HG03442 (cell line): Measurements from ENCODE around the gene FAM110D.

Experiments used
- ATAC-seq: cut with Tn5 transposase; IDR thresholded peaks from one replicate; pipeline ENCODE4 v1.9.1; 2021; ENCODE audit warnings: mild to moderate bottlenecking, moderate library complexity; ENCODE audit not compliant: unreplicated experiment

FAM110D gene

DNA sequence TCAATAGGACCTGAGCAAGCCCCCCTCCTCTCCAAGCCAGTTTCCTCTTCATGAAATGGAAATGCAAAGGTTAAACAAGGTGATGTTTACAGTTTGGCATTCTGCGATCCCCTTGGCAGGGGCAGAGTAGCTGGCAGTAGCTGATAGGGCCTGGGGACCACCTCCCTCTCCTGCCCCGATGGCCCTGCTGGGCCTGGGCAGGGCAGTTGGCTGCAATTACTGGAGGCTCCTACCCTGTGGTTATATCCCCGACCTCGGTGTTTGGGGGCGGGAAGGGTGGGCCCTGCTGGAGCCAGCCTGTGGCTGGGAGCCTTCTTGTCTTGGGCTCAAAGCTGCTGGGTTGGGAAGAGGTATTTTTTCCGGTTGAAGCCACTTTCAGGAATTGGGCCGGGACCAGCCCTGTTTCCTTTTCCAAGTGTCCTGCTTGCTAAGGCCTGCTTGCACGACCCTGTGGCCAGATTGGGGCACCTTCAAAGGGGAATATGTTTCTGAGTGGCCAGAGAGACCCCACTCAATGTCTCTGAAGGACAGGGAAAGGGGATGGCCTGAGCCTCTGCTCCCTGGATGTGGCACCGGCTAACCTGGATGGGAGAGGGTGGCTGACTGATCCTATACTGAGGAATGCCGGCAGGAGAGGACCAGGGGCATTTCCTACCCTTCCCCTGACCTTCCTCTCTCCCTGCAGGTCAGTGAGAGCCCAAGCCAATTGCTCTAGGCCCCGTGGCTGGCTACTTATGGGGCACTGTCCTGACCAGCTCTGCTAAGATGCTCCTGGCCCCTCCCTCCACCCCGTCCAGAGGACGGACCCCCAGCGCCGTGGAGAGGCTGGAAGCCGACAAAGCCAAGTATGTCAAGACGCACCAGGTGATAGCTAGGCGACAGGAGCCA, 1.9 kb downstream of the FAM110D start:
- no peak for ATAC-seq

DNA sequence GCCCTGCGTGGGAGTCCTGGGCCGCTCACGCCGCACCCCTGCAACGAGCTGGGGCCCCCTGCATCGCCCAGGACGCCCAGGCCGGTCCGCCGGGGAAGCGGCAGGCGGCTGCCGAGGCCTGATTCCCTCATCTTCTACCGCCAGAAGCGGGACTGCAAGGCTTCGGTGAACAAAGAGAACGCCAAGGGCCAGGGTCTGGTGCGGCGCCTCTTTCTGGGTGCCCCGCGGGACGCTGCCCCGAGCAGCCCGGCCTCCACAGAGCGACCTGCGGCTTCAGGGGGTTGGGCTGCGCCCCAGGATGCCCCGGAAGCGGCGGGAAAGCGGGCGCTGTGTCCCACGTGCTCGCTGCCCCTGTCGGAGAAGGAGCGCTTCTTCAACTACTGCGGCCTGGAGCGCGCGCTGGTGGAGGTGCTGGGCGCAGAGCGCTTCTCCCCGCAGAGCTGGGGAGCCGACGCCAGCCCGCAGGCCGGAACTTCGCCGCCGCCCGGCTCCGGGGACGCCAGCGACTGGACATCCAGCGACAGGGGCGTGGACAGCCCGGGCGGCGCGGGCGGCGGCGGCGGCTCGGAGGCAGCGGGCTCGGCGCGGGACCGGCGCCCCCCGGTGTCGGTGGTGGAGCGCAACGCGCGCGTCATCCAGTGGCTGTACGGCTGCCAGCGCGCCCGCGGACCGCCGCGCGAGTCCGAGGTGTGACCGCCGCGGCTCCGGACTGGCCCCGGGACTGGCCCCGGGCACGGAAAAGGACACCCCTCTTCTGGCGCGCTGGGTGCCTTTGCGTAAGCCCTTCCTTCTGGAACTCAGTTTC, 2.7 kb downstream of the FAM110D start:
- ATAC-seq = no peak

DNA sequence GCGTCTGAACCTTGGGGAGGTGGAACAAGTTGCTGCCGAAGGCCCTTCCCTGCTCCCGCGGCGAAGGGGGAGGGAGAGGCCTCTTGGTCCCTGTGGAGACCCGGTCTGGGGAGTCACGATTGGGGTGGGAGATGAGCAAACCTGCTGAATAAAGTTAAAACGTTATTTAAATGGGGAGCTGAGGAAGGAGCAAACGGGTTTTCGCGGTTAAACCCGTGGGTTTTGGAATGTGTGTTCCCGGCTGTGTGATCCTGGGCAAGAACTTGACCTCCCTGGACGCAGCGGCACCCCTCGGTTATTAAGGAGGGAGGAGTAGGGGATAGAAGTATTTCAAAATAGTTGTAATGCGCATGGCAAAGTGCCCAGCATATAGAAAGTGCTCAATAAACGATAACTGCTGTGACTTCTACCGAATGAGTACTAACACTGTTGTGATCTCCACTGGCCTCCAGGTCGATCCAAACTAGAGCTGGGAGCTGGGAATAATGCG, 3.4 kb downstream of the FAM110D start:
- no peak for ATAC-seq

DNA sequence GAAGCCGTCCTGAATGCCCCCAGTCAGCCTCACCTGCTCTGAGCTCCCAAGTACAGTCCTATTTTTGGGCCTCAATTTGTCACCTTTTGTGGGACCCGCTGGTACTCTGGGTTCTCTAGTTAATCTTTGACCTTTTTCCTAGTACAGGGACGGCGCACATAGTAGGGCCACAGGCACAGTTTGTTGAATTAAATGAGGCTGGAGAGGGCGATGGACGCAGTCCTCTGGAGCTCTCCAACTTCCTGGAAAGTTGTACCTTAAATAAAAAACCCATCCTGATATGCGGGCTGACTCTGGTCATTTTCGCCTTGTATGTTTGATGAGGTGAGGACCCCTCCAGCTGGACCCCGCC, 4.8 kb downstream of the FAM110D start:
- no peak for ATAC-seq

DNA sequence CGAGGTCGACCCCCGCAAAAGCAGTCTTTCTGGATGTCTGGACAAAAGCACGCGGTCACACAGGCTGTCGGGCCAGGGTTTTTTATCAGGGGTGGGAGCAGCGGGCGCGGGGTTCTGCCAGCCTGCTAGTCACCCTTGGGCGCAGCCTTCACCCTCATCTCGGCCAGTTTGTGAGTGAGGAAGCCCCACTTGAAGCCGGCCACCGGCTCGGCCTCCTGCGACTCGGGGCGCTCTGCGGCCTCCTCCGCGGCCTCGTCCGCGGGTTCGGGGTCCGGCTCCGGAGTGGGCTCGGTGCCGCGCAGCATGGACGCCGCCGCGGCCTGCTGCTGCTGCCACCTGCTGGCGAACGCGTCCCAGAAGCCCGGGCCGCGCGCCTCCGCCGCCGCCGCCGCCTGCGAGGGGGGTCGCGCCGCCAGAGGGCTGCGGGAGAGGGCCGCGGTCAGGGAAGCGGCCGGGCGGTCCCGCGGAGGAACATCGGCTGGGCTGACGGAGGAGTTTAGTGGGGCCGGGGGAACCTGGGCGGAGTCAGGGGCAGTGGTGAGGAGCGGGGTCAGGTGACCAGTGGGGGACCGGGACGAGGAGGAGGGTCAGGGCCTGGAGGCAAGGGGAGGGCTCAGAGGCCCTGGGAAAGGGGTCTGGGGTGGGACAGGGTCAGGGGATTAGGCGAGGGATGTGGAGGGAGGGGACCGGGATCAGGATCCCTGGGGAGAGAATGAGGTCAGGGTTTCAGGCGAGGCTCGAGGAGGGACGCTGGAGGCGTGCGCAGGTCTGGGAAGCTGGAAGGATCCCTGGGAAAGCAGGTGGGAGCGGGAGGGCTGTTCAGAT, 5.4 kb downstream of the FAM110D start:
- no peak for ATAC-seq

DNA sequence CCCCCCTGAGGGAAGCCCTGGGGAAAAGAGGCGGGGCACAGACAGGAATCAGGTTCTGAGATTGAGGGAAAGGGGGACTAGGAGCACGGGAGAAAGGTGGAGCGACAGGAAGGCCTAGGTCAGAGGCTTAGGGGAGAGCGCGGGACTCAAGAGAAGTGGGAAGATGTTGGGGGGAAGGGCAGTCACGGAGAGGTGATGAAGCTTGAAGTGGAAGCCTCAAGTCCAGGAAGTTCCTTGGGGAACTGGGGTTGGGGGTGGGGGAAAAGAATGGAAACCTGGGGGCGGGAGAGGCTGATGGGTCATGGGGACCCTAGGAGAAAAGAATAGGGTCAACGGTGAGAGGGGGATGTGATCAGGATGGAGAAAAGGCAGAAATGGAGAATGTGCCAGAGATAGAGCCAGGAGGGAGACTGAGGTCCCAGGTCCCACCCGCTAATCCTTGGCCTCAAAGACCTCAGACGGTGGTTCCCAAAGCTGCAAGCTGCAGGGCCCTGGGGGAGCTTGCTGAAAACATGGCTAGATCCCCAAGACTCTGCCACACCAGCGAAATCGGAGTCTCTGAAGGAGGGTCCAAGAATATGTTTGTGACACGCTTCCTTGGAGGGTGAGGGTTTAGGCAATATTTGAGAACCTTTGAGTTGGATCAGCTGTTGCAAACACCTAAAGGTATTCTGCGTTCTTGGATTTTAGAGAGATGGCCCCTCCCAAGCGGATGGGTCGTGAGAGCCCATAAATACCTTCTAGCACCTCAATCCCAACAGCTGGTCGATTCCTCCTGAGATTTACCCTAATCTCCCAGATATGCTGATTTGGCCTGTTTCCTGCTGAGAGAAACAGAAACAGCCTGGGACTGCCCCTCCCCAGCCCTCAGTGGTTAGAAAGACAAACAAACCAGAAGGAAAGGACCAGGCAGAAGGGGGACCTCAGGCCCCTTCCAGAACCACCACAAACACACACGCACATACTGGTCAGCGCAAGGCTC, 6.3 kb downstream of the FAM110D start:
- no peak for ATAC-seq

DNA sequence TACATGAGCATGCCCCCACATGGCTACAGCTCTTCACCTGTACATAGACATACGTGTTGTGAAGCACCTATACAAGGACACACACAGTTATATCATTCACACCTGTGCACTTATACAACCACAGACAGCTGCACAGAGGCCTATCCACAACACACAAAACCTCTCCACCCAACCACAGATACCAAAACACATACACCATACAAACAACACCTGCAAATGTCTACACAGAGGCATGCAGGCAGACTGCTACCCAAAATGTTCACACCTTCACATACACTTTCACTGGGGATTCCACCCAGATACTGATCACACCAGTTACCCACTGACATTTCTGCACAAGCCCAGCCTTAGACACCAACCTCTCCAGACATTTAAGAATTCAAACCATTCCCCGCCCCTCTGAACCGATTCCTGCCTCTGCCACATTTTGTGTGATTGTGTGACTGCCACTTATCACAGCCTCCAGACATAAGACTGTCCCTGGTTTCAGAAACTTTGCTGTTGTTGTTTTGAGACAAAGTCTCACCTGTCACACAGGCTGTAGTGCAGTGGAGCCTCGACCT, 7.9 kb downstream of the FAM110D start:
- ATAC-seq = no peak

DNA sequence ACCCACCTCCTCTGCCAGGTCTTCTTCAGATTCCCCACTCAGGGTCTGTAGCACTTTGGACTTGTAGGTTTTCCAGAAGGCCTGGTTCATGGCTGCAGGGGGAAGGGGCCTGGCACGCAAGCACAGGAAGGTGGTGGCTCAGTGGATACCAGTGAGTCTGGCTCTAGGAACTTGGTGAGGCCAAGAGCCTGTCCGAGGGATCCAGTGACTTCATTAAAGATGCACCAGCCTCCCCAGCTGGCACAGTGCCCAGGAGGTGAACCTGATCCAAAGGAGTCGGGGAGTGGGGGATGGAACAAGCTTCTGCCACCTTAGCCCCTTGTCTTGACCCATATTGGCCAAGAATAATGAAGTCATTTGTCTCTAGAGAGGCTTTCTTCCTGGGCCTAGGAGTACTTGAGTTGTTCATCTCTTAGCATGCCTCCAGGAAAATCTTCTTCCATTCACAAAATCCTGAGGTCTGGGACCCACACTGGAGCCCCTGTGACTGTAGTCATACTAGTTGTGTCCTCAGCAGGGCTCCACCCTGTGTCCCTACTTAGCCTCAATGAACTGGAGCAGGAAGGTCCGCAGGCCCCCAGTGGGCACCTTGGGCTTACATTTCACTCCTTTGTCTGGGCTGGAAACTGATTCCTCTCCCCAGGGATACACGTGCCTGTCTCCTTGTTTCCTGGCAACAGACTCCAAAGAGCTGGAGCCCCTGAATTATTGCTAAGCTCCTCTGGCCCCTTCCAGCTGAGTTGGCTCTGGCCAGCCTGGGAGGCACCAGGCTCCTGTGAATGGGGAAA, 9.7 kb downstream of the FAM110D start, which contains the start of gene C1orf232:
TSS of gene C1orf232 (minus strand) at position 554 of the 788 bp plus-strand sequence. CDS start at position 90, 464 bp downstream.
- no peak for ATAC-seq

DNA sequence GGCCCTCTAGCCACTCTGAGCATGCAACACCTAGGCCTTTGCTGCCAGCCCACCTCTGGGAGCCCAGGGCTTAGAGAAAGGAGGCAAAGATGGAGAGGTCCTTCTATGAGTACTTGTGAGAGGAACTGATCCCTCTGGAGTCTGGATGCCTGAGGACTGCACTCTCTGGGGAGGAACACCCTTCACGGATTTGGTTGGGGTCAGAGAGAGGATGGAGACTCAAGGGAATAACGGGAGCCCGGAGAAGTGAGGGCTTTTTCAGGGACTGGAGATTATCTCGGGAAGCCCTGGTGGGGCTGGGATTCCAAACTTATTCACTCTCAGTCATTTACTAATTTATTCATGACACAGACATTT, 10.3 kb downstream of the FAM110D start:
- ATAC-seq = no peak

DNA sequence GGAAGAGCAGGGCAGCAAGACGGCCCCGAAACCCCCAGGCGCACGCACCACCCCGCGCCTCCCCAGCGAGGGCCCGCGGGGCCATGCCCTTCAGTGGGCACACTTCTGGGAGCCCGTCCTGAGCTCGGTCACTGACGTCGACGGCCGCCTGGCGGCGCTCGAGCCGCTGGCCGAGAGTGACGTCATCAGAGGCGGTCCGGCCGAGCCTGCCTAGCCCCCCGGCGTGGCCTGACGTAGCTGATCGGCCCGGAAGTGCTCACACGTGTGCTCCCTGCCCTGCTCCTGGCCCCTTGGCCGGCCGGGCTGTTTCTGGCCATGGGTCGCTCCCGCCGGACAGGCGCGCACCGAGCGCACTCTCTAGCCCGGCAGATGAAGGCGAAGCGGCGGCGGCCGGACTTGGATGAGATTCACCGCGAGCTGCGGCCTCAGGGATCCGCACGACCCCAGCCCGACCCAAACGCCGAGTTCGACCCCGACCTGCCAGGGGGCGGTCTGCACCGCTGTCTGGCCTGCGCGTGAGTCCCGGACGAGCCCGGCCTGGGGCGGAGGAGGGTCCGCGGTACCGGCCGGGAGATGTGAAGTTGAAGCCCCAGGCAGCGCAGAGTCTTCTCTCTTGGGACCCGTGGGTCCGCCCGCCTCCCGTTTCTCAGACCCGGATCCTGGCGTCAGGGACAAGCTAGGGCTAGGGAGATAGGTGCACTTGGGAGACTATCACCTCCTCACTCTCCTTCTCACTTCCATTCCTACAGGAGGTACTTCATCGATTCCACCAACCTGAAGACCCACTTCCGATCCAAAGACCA, 11.0 kb downstream of the FAM110D start, which contains the start of gene ZNF593:
TSS of gene ZNF593 (plus strand) at position 240 of the 803 bp plus-strand sequence. CDS start at position 316, 76 bp downstream.
- peak; percentile 90 for ATAC-seq

DNA sequence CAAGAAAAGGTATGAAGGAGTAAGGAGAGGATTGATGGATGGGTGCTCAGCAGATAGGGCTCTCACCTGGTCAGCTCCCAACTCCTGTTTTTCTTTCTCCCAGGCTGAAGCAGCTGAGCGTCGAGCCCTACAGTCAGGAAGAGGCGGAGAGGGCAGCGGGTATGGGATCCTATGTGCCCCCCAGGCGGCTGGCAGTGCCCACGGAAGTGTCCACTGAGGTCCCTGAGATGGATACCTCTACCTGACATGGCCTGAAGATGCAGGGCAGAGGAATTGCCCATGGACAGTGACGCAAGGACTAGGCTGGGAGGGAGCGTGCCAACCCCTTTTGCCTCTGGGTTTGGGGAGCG, 11.6 kb downstream of the FAM110D start:
- ATAC-seq = no peak

DNA sequence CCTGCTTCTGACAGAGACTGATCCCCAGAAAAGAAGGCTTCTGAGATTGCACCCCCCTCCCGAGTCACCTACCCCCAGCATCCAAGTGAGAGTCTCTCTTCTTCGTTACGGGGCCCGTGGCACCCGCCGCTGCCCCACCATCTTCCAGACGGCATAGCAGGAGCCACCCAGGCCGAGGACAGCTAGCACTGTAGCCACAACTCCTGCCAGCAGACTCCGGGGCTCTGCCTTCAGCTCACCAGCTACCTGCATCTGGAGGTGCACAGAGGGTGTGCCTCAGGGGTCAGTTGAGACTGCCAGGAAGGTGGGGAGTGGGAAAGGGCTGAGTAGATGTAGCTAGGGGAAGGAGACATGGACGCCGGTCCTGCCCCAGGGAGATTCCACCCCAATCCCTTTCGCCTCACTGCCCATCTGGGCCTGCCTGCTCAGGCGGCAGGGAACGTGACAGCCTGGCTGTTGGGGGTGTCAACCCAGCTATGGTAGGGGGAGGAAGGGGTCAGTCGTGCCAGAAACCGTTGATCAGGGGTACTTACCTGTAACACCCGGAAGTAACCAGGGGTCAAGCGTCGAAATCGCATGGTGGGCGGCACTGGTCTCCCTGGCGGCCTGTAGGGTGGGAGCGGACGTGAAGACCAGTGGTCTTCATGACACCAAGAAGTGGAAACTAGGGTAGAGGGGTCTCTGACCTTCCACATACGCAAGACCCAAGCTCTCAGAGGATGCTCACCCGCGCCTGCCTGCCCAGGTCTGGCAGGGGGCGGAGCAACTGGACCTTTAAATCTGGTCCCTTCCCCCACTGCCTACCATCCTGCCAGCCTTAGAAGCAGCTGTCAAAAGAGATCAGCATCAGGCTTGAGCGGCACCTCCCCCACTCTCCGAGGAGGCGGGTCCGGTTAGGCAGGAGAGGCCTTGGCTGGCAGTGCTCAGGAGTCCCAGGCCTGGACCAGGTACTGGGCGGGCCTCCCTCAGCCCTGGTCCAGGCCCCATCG, 12.5 kb downstream of the FAM110D start, which contains the start of gene ZNF593OS:
TSS of gene ZNF593OS (minus strand) at position 749 of the 989 bp plus-strand sequence. CDS start at position 578, 171 bp downstream.
- ATAC-seq = no peak

DNA sequence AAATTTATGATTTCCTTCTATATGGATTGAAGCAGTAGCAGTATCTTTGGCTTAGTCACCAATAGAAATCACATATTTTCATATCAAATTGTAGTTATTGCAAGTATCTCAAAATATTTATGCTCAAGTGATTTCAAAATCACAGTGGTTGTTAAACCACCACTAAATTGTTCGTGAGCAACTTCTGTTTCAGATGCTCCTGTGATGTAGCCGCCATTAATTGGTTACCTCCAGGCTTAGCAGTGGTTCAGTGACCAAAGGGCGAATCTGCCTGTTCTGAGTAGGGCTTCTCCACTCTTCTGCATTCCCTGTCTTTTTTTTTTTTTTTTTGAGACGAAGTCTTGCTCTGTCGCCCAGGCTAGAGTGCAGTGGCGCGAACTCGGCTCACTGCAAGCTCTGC, 16.5 kb downstream of the FAM110D start:
- no peak for ATAC-seq

DNA sequence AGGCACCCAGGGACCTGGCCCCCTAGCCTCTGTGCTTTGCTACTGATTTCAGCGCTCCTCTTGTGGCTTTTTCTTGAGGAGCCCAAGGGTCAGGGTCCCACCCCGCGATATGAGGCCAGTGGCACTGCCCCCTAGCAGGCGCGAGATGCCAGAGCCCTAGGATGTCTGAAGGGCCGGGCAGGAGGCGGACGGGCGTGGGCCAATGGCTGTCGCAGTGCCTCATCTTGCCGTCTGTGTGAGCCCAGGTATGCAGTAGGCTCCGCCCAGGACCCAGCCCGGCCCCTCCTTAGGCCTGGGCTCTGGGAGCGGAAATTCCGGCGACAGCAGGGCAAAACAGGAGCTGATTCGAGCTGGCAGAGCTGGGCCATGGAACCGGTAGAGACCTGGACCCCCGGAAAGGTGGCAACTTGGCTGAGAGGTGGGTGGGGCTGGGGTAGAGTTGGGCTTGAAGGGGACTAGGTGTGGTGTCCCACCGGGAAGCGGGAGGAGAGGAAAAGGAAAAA, 18.4 kb downstream of the FAM110D start, which contains the start of gene CNKSR1:
TSS of gene CNKSR1 (plus strand) at position 310 of the 503 bp plus-strand sequence. CDS start at position 367, 57 bp downstream.
- no peak for ATAC-seq

DNA sequence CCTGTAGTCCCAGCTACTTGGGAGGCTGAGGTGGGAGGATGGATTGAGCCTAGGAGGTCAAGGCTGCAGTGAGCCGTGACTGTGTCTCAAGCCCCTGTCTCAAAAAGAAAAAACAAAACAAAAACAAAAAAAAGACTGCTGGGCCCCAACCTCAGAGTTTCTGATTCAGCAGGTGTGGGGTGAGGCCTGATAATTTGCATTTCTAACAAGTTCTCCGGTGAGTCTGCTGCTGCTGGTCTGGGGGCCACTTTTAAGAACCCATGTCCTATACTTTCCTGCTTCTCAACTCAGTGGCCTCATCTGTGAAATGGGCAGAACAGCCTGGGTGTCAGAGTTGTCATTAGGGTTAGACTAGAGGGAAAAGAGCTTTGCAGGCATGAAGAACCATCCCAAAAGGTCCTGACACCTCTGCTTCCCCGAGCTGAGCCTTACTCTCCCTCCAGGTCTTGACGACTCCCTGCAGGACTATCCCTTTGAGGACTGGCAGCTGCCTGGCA, 21.2 kb downstream of the FAM110D start:
- ATAC-seq = no peak
